Ovary (tissue), 3 donors: Measurements from ENCODE around the gene NCK2.

ENCODE experiments used
- EP300 ChIP-seq: sonication (generic); formaldehyde crosslinking; IDR thresholded peaks from one replicate; pipeline ENCODE4 v1.6.1; 2017; ENCODE audit warnings: antibody characterized with exemption
- POLR2A ChIP-seq: fragments of 450-650 bp; IDR thresholded peaks from one replicate; pipeline ENCODE4 v1.6.1; 2017; ENCODE audit warnings: antibody characterized with exemption, mild to moderate bottlenecking, moderate library complexity
- TF ChIP-seq, protein P1 (sequence below), 3 donors: fragments of 450-650 bp in 2 of 3; fragments of 200-600 bp in 1 of 3; IDR thresholded peaks; one replicate each; pipeline versions ENCODE4 v1.5.1 to v1.8.0; 2016 to 2022; ENCODE audit warnings: antibody characterized with exemption in 3 of 3, mild to moderate bottlenecking in 1 of 3
- donor health status: DM: no; HTN: no; CAD: no.

DNA sequence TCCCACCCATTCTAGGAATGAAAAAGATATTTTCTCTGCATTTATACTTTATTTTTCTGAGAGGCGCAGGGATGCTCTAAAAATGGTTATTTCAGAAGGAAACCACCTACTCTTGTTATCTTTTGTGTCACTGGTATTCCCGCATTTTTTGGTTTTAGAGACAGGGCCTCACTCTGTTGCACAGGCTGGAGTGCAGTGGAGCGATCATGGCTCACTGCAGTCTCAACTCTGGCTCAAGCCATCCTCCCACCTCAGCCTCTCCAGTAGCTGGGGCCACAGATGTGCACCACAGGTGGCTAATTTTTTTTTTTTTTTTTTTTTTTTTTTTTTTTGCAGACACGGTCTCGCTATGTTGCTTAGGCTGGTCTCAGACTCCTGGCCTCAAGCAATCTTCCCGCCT, 135.9 kb downstream of the NCK2 start:
- TF ChIP-seq, protein P1, sequence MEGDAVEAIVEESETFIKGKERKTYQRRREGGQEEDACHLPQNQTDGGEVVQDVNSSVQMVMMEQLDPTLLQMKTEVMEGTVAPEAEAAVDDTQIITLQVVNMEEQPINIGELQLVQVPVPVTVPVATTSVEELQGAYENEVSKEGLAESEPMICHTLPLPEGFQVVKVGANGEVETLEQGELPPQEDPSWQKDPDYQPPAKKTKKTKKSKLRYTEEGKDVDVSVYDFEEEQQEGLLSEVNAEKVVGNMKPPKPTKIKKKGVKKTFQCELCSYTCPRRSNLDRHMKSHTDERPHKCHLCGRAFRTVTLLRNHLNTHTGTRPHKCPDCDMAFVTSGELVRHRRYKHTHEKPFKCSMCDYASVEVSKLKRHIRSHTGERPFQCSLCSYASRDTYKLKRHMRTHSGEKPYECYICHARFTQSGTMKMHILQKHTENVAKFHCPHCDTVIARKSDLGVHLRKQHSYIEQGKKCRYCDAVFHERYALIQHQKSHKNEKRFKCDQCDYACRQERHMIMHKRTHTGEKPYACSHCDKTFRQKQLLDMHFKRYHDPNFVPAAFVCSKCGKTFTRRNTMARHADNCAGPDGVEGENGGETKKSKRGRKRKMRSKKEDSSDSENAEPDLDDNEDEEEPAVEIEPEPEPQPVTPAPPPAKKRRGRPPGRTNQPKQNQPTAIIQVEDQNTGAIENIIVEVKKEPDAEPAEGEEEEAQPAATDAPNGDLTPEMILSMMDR (IDR thresholded peaks at IDR 0.05), result no peak
- no peak for TF ChIP-seq POLR2A
- TF ChIP-seq EP300, result no peak
